Activated CD4-positive, alpha-beta T cell treated with anti-CD3 and anti-CD28 coated beads, Interleukin-2, amount 50 U/mL, for 48 hours (primary cell): ENCODE measurements around the gene PWWP2B.
"Not testable (repeated sequence)": the region's sequence is repeated elsewhere in the genome, so short reads cannot be mapped to it uniquely, and the experiment has no call there.

Experiments used
- DNase-seq, 2 experiments: peaks; one replicate each; pipeline ENCODE4 v3.0.0-alpha.2; 2020

Gene PWWP2B

GRCh38 chr10:132382231-132382922, 14.6 kb upstream of the PWWP2B start:
- DNase-seq = no peak

GRCh38 chr10:132383101-132383500, 13.9 kb upstream of the PWWP2B start:
- DNase-seq = no peak

- no peak for DNase-seq
These were observed 13.2 kb upstream of the PWWP2B start for GRCh38 chr10:132383751-132384196.

- DNase-seq = no peak
These were observed 12.2 kb upstream of the PWWP2B start for GRCh38 chr10:132384618-132385388.

- DNase-seq = no peak
These were observed 11.7 kb upstream of the PWWP2B start for GRCh38 chr10:132385389-132385667.

- no peak for DNase-seq
These were observed 11.1 kb upstream of the PWWP2B start for GRCh38 chr10:132385721-132386418.

- DNase-seq = no peak
These were observed 10.6 kb upstream of the PWWP2B start for GRCh38 chr10:132386419-132386831.

- not testable (repeated sequence) for DNase-seq
These were observed 10.1 kb upstream of the PWWP2B start for GRCh38 chr10:132386896-132387295.

GRCh38 chr10:132387764-132388210, 9.2 kb upstream of the PWWP2B start:
- peak; percentile 78 to 80 for DNase-seq

GRCh38 chr10:132388891-132389432, 8.0 kb upstream of the PWWP2B start:
- peak; percentile 18 to 32 for DNase-seq

- DNase-seq = no peak
These were observed 7.4 kb upstream of the PWWP2B start for GRCh38 chr10:132389433-132390169.

- DNase-seq = no peak
These were observed 6.7 kb upstream of the PWWP2B start for GRCh38 chr10:132390170-132390920.

GRCh38 chr10:132390921-132391675, 5.9 kb upstream of the PWWP2B start:
- DNase-seq = no peak

- DNase-seq = no peak
These were observed 5.4 kb upstream of the PWWP2B start for GRCh38 chr10:132391676-132392020.

GRCh38 chr10:132392184-132392800, 4.7 kb upstream of the PWWP2B start:
- DNase-seq = no peak

- no peak for DNase-seq
These were observed 3.9 kb upstream of the PWWP2B start for GRCh38 chr10:132392811-132393694.

- no peak for DNase-seq
These were observed 3.3 kb upstream of the PWWP2B start for GRCh38 chr10:132393695-132394181.

- no peak for DNase-seq
These were observed 2.7 kb upstream of the PWWP2B start for GRCh38 chr10:132394201-132394811.
